ENCODE results near the gene CYP19A1. TPM values are rescaled to one million over a fixed set of nuclear protein-coding genes. Genes with fewer than 3 reads are reported as not detected.

CYP19A1 gene
- total and polyA plus RNA-seq, 2 experiments from 2014 or later: 0.76 to 1.2 TPM

DNA sequence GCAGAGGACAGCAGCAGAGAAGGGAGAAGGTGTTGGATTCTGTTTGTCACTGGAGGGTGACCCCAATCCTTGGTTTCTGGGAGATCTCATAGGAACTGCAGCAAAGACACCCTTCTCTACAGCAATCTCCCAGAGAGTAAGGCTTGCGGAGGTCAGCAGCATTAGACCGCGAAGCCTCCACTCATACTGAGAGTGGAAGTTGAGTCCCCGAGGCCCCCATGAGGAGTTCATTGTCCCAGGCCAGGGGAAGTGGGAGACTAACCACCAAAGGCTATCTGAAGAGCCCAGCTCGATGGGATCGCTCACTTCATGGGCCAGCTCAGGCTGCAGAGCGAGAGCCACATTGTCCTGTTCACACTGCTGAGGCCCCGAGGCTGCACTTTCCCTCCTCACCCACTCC is 47.6 kb upstream of the CYP19A1 start:
- Histone ChIP-seq H3K9me3 (ENCODE audit: low read depth) (no peaks in the 10 kb centered on the region), H3K9me2 (ENCODE audit: insufficient read depth) (no peaks in the 10 kb centered on the region), H3F3A (ENCODE audit: insufficient read depth) (no peaks in the 10 kb centered on the region), H3K4me1 (ENCODE audit: insufficient read depth) (no peaks in the 10 kb centered on the region), H3K9ac (no peak overlapping the region), H4K20me1 (ENCODE audit: insufficient read depth) (no peaks in the 10 kb centered on the region), H3K27ac (no peak overlapping the region), H3K27me3 (replicated peaks; ENCODE audit: insufficient read depth) (no peaks in the 10 kb centered on the region), H3K4me3 (no peak overlapping the region), H3K79me2 (ENCODE audit: insufficient read depth) (no peaks in the 10 kb centered on the region), H2AFZ (no peak overlapping the region), H3K4me2 (ENCODE audit: unreplicated experiment) (no peak overlapping the region), H3K36me3 (ENCODE audit: low read depth) (no peaks in the 10 kb centered on the region)
- DNase-seq: no peak
- in situ Hi-C loops (cut with MboI): loop anchor here (10.0 to 25.0 kb wide), 2 partner anchors 221 to 449 kb away; no protein-coding TSS in a partner anchor
- TF ChIP-seq EZH2phosphoT487 (IDR thresholded peaks at IDR 0.05; ENCODE audit: insufficient read depth, low read depth): no peak
- 85 to 91% methylated on average over 8 of the region's 8 CpGs for WGBS, 2 experiments (ENCODE audit: low coverage in 1 of 2, low lambda C conversion rate in 2 of 2, missing lambda C conversion rate in 2 of 2)

- H3K4me1 ChIP-seq (ENCODE audit: insufficient read depth): no peaks in the 10 kb centered on the region; the same call in 1 of the 2 replicates
- no peak overlapping the region for H2AFZ ChIP-seq
- 28 to 35% methylated on average over 4 of the region's 4 CpGs for WGBS, 2 experiments (ENCODE audit: low coverage in 1 of 2, low lambda C conversion rate in 2 of 2, missing lambda C conversion rate in 2 of 2)
- H3K4me3 ChIP-seq: no peak overlapping the region
- no peak for TF ChIP-seq EZH2 (IDR thresholded peaks at IDR 0.05; ENCODE audit: insufficient read depth, poor library complexity, severe bottlenecking)
- TF ChIP-seq EZH2phosphoT487 (IDR thresholded peaks at IDR 0.05; ENCODE audit: insufficient read depth, low read depth): no peak
- H4K20me1 ChIP-seq (ENCODE audit: insufficient read depth): no peaks in the 10 kb centered on the region
- no peaks in the 10 kb centered on the region for H3K79me2 ChIP-seq (ENCODE audit: insufficient read depth)
- no peak overlapping the region for H3K27ac ChIP-seq
- no peaks in the 10 kb centered on the region for H3K36me3 ChIP-seq (ENCODE audit: low read depth)
- no peak overlapping the region for H3K9ac ChIP-seq
- in situ Hi-C loops (cut with MboI): loop anchor here (10.0 to 25.0 kb wide), 2 partner anchors 218 to 445 kb away; no protein-coding TSS in a partner anchor
- no peaks in the 10 kb centered on the region for H3K9me2 ChIP-seq (ENCODE audit: insufficient read depth)
- no peaks in the 10 kb centered on the region for H3K9me3 ChIP-seq (ENCODE audit: low read depth)
- no peaks in the 10 kb centered on the region for H3K27me3 ChIP-seq (replicated peaks; ENCODE audit: insufficient read depth)
- no peak overlapping the region for H3K4me2 ChIP-seq (ENCODE audit: unreplicated experiment)
- DNase-seq: peak; percentile 79
- H3F3A ChIP-seq (ENCODE audit: insufficient read depth): no peaks in the 10 kb centered on the region
These were observed 44.4 kb upstream of the CYP19A1 start for GRCh38 chr15:51382787-51383186.

GRCh38 chr15:51380999-51381806 is 42.8 kb upstream of the CYP19A1 start:
- Histone ChIP-seq H3K27me3 (replicated peaks; ENCODE audit: insufficient read depth) (no peaks in the 10 kb centered on the region), H3K4me2 (ENCODE audit: unreplicated experiment) (no peak overlapping the region), H3K4me1 (ENCODE audit: insufficient read depth) (peaks cover 12% of the 10 kb centered on the region), H2AFZ (peak overlapping the region; percentile 67), H3K79me2 (ENCODE audit: insufficient read depth) (no peaks in the 10 kb centered on the region), H3K9ac (no peak overlapping the region), H4K20me1 (ENCODE audit: insufficient read depth) (no peaks in the 10 kb centered on the region), H3K9me3 (ENCODE audit: low read depth) (no peaks in the 10 kb centered on the region), H3K27ac (no peak overlapping the region), H3K9me2 (ENCODE audit: insufficient read depth) (no peaks in the 10 kb centered on the region), H3F3A (ENCODE audit: insufficient read depth) (peaks cover 4% of the 10 kb centered on the region), H3K4me3 (no peak overlapping the region), H3K36me3 (ENCODE audit: low read depth) (no peaks in the 10 kb centered on the region)
- in situ Hi-C loops (cut with MboI): loop anchor here (10.0 to 25.0 kb wide), 2 partner anchors 216 to 444 kb away; no protein-coding TSS in a partner anchor
- 15 to 19% methylated on average over 14 of the region's 14 CpGs for WGBS, 2 experiments (ENCODE audit: low coverage in 1 of 2, low lambda C conversion rate in 2 of 2, missing lambda C conversion rate in 2 of 2)
- peak; percentile 87 for DNase-seq
- no peak for TF ChIP-seq EZH2phosphoT487 (IDR thresholded peaks at IDR 0.05; ENCODE audit: insufficient read depth, low read depth)
- no peak for TF ChIP-seq EZH2 (IDR thresholded peaks at IDR 0.05; ENCODE audit: insufficient read depth, poor library complexity, severe bottlenecking)

DNA sequence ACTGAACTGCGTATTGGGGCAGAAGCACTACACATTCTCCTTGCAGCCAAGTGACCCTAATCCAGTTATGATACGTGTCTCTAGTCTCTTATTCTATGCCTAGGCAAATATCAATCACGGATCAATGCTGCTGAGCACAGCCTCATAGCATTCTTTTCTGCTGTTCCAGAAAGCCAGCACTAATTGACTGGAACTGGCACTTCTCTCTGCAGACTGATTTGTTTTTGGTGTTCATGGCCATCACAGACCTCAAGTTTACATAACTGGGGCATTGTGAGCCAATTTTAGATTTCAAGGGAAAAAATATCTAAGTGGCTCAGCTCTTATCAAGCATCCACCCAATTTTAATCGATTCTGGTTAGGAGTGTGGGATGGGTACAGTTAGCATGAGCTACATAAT is 41.0 kb upstream of the CYP19A1 start:
- Histone ChIP-seq H3K4me2 (ENCODE audit: unreplicated experiment) (no peak overlapping the region), H3K36me3 (ENCODE audit: low read depth) (no peaks in the 10 kb centered on the region), H3K79me2 (ENCODE audit: insufficient read depth) (no peaks in the 10 kb centered on the region), H3K27ac (no peak overlapping the region), H4K20me1 (ENCODE audit: insufficient read depth) (no peaks in the 10 kb centered on the region), H3K9me2 (ENCODE audit: insufficient read depth) (no peaks in the 10 kb centered on the region), H2AFZ (no peak overlapping the region), H3K4me3 (no peak overlapping the region), H3K4me1 (ENCODE audit: insufficient read depth) (peaks cover 16% of the 10 kb centered on the region), H3F3A (ENCODE audit: insufficient read depth) (peaks cover 4% of the 10 kb centered on the region), H3K9me3 (ENCODE audit: low read depth) (no peaks in the 10 kb centered on the region), H3K27me3 (replicated peaks; ENCODE audit: insufficient read depth) (no peaks in the 10 kb centered on the region), H3K9ac (no peak overlapping the region)
- TF ChIP-seq EZH2 (IDR thresholded peaks at IDR 0.05; ENCODE audit: insufficient read depth, poor library complexity, severe bottlenecking) (no peak), EZH2phosphoT487 (IDR thresholded peaks at IDR 0.05; ENCODE audit: insufficient read depth, low read depth) (no peak)
- in situ Hi-C loops (cut with MboI): loop anchor here (5.0 to 25.0 kb wide), 2 partner anchors 92 to 442 kb away; no protein-coding TSS in a partner anchor
- 48 to 55% methylated on average over 4 of the region's 4 CpGs for WGBS, 2 experiments (ENCODE audit: low coverage in 1 of 2, low lambda C conversion rate in 2 of 2, missing lambda C conversion rate in 2 of 2)
- DNase-seq: no peak

Measured in GM23248 (cell line).